T-cell (primary cell): Measurements from ENCODE around the gene ACACA. TPM values are rescaled to one million over a fixed set of nuclear protein-coding genes. Genes with fewer than 3 reads are reported as not detected.

ENCODE experiments used
- total RNA-seq, 35 experiments: library from RNA in 6 of 35; stranded (reverse) in 6 of 35; fragments of 120-200 nt in 1 of 35; gene quantifications; one replicate each; pipeline versions ENCODE4 v1.2.1 to v1.2.4 and lab custom pipeline; 2013 to 2026

The ACACA gene
- total RNA-seq, 5 donors from 2014 or later (not counting 1 experiment from before 2014, with no cell fraction given) = 15.9 to 30.2 (median 18.0) TPM

Other genes with a start within 250 kb of the ACACA start
- gene C17orf78, start 30.9 kb downstream of the ACACA start, total RNA-seq = not detected
- 10 to 100 TPM; 14.5 to 27.3 (median 21.9) TPM for gene TADA2A, start 50 bp upstream of the ACACA start, total RNA-seq
- 1 to 10 TPM; 4.0 to 9.6 (median 5.4) TPM for gene DUSP14, start 83.1 kb upstream of the ACACA start, total RNA-seq
- gene SYNRG, start 202.6 kb upstream of the ACACA start, total RNA-seq = 100 to 1,000 TPM; 103 to 118 (median 113) TPM
- gene DDX52, start 236.6 kb upstream of the ACACA start, total RNA-seq = 10 to 100 TPM; 21.6 to 34.0 (median 25.7) TPM